GM13977 (cell line): ENCODE measurements around the gene NLGN2.
"Not testable (repeated sequence)": the region's sequence is repeated elsewhere in the genome, so short reads cannot be mapped to it uniquely, and the experiment has no call there.

Experiments
- DNase-seq: peaks from one replicate; pipeline ENCODE4 v3.0.0; 2012; ENCODE audit warnings: low spot score
- in situ Hi-C: fragments of 300-500 bp; cut with MboI; formaldehyde crosslinking; loops from one replicate; pipeline ENCODE4 v1.12.0; 2022; ENCODE audit warnings: low sequenced_read_pairs, low pct_unique_long_range_greater_than_20kb, mixed read lengths, inconsistent platforms; ENCODE audit not compliant: unreplicated experiment
- TF ChIP-seq, protein P1 (sequence below): IDR thresholded peaks from 2 replicates; pipeline ENCODE4 v1.5.1; 2012; ENCODE audit warnings: mild to moderate bottlenecking, control low read depth; ENCODE audit not compliant: insufficient read depth; ENCODE audit errors: extremely low read depth, missing control alignments

The NLGN2 gene

DNA sequence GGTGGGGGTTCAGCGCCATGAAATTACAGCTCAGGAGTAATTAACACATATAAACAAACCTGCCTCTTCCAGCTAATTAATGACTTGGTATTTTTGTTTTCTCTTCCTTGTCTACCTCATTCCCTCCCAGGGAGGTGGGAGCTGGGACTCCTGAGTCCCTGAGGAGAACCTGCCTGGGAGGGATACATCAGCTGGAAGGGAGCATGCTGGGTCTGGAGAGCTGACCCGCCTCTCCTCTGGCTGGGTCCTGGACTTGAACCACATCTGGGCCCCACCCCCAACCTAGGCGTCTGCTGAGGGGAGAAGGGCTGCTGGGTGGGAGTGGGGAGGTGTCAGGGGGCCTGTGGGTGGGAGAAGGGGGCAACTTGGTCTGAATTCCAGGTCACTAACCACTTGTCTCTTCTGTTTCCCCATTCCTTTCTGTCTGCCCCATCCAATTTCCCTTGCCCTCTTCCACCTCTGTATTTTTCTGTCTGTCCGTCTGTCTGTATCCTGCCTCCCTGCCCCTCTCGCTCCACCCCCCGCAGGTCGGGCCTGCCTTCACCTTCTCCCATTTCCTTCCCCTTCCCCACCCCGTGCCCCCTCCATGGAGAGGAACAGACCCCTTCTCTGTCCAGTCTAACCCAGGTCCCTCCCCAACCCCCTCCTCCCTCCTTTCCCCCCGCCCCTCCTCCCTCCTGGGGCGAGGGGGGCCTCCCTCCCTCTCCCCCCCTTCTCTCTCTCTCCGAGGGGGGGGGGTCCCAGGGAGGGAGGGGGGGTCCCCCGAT, at the start of gene NLGN2:
NLGN2 (plus strand) TSS at position 361 of the 767 bp plus-strand sequence. CDS start 411 bp downstream, outside the sequence.
- no peak for DNase-seq
- in situ Hi-C loops: no loop called here
- TF ChIP-seq, protein P1, sequence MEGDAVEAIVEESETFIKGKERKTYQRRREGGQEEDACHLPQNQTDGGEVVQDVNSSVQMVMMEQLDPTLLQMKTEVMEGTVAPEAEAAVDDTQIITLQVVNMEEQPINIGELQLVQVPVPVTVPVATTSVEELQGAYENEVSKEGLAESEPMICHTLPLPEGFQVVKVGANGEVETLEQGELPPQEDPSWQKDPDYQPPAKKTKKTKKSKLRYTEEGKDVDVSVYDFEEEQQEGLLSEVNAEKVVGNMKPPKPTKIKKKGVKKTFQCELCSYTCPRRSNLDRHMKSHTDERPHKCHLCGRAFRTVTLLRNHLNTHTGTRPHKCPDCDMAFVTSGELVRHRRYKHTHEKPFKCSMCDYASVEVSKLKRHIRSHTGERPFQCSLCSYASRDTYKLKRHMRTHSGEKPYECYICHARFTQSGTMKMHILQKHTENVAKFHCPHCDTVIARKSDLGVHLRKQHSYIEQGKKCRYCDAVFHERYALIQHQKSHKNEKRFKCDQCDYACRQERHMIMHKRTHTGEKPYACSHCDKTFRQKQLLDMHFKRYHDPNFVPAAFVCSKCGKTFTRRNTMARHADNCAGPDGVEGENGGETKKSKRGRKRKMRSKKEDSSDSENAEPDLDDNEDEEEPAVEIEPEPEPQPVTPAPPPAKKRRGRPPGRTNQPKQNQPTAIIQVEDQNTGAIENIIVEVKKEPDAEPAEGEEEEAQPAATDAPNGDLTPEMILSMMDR: no peak

DNA sequence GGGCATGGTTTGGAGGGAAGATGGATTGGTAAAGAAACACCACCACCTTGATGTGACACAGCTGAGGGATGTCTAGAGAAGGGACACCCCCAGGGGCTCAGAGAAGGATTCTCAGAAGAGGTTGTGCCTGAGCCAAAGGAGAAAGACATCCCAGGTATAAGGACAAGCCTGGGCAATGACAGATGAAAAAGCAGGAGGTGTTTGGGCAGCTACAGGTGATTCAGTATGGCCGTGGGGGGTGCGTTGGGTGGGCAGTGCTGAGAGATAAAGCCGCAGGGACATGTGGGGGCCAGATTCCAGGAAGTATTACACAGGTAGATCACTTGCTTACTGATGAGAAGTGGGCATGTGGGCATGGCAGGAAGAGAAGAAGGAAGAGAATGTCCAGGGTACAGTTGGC, 45.7 kb upstream of the NLGN2 start:
- TF ChIP-seq, protein P1: no peak
- DNase-seq: no peak
- in situ Hi-C loops: loop anchor here (25.0 kb wide), 1 partner anchor 200 kb away; the partner anchor contains the start of genes SENP3 and TNFSF13

DNA sequence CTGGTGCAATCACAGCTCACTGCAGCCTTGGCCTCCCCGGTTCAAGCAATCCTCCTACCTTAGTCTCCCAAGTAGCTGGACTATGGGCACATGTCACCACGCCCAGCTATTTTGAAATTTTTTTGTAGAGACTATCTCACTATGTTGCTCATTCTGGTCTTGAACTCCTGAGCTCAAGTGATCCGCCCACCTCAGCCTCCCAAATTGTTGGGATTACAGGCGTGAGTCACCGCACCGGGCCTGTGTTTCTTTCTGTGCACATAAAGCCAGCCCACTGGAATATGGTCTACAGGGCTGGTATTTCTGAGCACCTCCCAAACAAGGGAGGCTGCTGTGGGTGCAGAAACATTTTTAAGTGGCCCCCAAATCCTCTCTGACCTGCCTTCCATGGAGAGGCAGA, 44.3 kb upstream of the NLGN2 start:
- DNase-seq: no peak
- in situ Hi-C loops: loop anchor here (25.0 kb wide), 1 partner anchor 199 kb away; the partner anchor contains the start of genes SENP3 and TNFSF13
- TF ChIP-seq, protein P1: no peak

DNA sequence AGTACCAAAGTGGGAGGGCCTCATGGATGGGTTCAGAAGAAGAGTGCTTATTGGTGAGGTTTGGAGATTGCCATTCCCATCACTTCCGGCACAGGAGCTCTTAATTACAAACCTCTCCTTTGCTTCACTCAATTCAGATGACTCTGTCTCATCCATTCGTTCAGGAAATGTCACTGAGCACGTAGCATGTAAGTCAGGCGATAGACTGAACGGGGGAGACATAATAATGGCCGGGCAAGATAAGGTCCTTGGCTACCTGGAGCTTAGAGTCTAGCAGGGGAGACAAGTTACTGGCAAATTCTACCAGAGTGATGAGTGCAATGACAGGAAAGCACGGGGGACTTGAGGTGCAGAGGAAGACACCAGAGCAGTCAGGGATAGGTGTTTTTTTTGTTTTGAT, 41.7 kb upstream of the NLGN2 start:
- in situ Hi-C loops: loop anchor here (25.0 kb wide), 1 partner anchor 196 kb away; the partner anchor contains the start of genes SENP3 and TNFSF13
- not testable (repeated sequence) for DNase-seq

DNA sequence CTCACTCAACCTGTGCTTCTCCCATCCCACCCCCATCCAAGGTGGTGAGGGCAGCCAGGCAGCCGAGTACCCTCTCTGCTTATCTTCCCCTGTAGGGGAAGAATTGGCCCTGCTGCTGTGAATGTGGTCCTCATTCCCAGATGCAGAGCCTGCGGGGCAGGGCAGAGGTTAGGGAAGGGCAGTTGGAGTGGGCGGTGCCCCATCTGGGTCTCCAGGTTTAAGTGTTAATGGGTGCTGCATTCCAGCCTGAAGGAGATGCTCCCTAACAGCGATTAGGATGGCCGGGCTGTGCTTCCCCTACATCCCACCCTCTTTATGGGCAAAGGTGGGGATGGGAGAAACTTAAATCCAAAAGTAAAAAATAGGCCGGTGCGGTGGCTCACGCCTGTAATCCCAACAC, 40.6 kb upstream of the NLGN2 start:
- TF ChIP-seq, protein P1: no peak
- DNase-seq: no peak
- in situ Hi-C loops: loop anchor here (25.0 kb wide), 1 partner anchor 195 kb away; the partner anchor contains the start of genes SENP3 and TNFSF13

DNA sequence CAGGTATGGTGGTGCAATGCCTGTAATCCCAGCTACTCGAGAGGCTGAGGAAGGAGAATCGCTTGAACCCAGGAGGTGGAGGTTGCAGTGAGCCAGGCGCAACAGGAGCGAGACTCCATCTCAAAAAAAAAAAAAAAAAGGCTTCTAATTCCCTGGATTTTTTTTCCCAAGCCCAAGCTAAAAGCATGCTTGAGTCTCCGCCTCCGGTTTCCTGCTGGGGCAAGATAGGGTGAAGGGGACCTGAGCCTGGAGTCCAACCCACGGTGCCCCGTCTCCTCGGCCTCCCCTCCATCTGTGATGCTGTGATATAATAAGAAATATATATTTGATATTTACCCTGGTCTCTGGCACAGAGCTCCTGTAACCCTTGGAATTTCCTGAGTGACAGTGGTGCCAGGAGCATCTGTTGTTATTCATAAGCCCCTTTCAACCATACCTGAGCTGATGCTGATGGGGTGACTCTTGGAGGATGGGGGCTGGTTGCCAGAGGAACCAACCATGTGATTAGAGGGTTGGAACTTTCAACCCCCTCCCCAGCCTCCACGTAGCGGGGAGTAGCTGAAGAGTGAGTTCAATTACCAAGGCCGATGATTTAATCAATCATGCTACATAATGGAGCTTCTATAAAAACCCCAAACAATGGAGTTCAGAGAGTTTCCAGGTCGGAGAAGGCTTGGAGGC, 39.6 kb upstream of the NLGN2 start:
- no peak for DNase-seq
- in situ Hi-C loops: loop anchor here (25.0 kb wide), 1 partner anchor 194 kb away; the partner anchor contains the start of genes SENP3 and TNFSF13
- TF ChIP-seq, protein P1: no peak

DNA sequence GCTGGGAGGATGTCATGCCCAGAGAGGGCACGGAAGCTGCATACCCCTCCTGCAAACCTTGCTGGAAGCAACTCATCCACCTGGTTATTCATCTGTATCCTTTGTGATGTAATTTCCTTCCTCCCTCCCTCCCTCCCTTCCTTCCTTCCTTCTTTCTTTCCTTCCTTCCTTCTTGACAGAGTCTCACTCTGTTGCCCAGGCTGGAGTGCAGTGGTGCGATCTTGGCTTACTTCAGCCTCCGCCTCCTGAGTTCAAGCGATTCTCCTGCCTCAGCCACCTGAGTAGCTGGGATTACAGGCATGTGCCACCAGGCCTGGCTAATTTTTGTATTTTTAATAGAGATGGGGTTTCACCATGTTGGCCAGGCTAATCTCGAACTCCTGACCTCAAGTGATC, 39.0 kb upstream of the NLGN2 start:
- in situ Hi-C loops: loop anchor here (25.0 kb wide), 1 partner anchor 194 kb away; the partner anchor contains the start of genes SENP3 and TNFSF13
- not testable (repeated sequence) for DNase-seq
